ENCODE results near the gene ANKRD27. TPM values are rescaled to one million over a fixed set of nuclear protein-coding genes. Genes with fewer than 3 reads are reported as not detected.
"Not testable (repeated sequence)": the region's sequence is repeated elsewhere in the genome, so short reads cannot be mapped to it uniquely, and the experiment has no call there.

Gene ANKRD27
- total RNA-seq, 1 donor from 2014 or later, result 32.4 TPM

DNA sequence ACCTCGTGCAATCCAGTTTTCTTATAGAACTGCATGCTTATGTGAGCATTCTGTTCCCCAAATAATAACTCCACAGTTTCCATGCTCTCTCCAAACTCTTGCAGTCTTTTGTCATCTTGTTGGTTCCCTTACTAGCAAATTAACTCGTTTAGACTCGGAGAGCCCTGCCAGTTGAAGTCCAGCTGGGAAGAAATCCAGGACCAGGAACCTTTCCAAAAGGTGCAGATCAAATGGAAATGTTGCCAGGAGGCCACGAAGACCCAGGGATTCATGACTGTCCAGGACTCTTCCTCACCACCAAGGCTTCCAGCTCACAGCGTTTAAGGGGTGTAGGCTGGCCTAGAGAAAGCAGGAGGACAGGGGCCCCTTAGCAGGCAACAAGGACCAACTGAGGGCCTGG lies 42.5 kb upstream of the ANKRD27 start:
- Histone ChIP-seq H3K4me1 (no peaks in the 10 kb centered on the region), H3K27ac (no peak overlapping the region), H3K36me3 (peaks cover 0 to 23% of the 10 kb centered on the region in 2 donors), H3K27me3 (no peaks in the 10 kb centered on the region), H3K9me3 (no peaks in the 10 kb centered on the region), H3K4me3 (no peak overlapping the region)
- no peak for DNase-seq (ENCODE audit: extremely low spot score in 2 of 2)
- no peak for TF ChIP-seq POLR2A (IDR thresholded peaks at IDR 0.05)
- TF ChIP-seq POLR2AphosphoS5 (IDR thresholded peaks at IDR 0.05; ENCODE audit: insufficient read depth in 1 of 2, low read depth in 1 of 2), result no peak
- no peak for TF ChIP-seq CTCF (IDR thresholded peaks at IDR 0.05)
- intact Hi-C loops (cut with DNase I), result no loop called here

- intact Hi-C loops (cut with DNase I); H3K9me3 ChIP-seq; H3K27me3 ChIP-seq; H3K4me1 ChIP-seq; H3K27ac ChIP-seq; H3K4me3 ChIP-seq; DNase-seq (ENCODE audit: extremely low spot score in 2 of 2): not testable (repeated sequence)
- H3K36me3 ChIP-seq, result peaks cover 0 to 32% of the 10 kb centered on the region in 2 donors
Measured at GRCh38 chr19:32716203-32716602, 41.2 kb upstream of the ANKRD27 start.

DNA sequence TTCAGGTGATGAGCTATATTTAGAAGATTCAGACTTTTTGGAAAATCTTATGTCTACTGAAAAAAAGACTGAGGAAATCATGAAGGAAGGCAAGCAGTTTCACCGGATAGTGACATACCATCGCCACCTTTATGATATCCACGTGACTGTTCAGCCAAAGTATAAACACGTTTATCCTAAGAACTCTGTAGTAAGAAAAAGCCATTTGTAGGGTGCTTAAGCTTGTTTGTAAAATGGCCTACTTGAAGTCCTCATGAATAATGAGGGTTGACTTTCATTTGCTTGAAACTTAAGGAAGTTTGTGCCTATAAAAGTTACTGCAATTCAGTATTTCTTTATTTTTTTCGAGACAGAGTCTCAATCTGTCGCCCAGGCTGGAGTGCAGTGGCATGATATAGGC lies 36.8 kb upstream of the ANKRD27 start:
- TF ChIP-seq CTCF (IDR thresholded peaks at IDR 0.05) (no peak), POLR2A (IDR thresholded peaks at IDR 0.05) (no peak), POLR2AphosphoS5 (IDR thresholded peaks at IDR 0.05; ENCODE audit: insufficient read depth in 1 of 2, low read depth in 1 of 2) (no peak)
- peaks cover 0 to 28% of the 10 kb centered on the region in 2 donors for H3K36me3 ChIP-seq
- H3K4me3 ChIP-seq, result no peak overlapping the region
- DNase-seq (ENCODE audit: extremely low spot score in 2 of 2), result no peak
- no peaks in the 10 kb centered on the region for H3K27me3 ChIP-seq
- no peaks in the 10 kb centered on the region for H3K4me1 ChIP-seq
- intact Hi-C loops (cut with DNase I), result no loop called here
- H3K27ac ChIP-seq, result no peak overlapping the region
- no peaks in the 10 kb centered on the region for H3K9me3 ChIP-seq

GRCh38 chr19:32709032-32709431 lies 34.1 kb upstream of the ANKRD27 start:
- peaks cover 3% of the 10 kb centered on the region for H3K9me3 ChIP-seq
- H3K4me1 ChIP-seq, result no peaks in the 10 kb centered on the region
- H3K27ac ChIP-seq, result no peak overlapping the region
- DNase-seq (ENCODE audit: extremely low spot score in 2 of 2), result no peak
- intact Hi-C loops (cut with DNase I), result no loop called here
- peaks cover 0 to 25% of the 10 kb centered on the region in 2 donors for H3K36me3 ChIP-seq
- no peak for TF ChIP-seq CTCF (IDR thresholded peaks at IDR 0.05)
- no peak for TF ChIP-seq POLR2AphosphoS5 (IDR thresholded peaks at IDR 0.05; ENCODE audit: insufficient read depth in 1 of 2, low read depth in 1 of 2)
- TF ChIP-seq POLR2A (IDR thresholded peaks at IDR 0.05), result no peak
- no peak overlapping the region for H3K4me3 ChIP-seq
- H3K27me3 ChIP-seq, result no peaks in the 10 kb centered on the region

GRCh38 chr19:32708457-32708856 lies 33.5 kb upstream of the ANKRD27 start:
- Histone ChIP-seq H3K9me3 (peaks cover 8% of the 10 kb centered on the region), H3K36me3 (peaks cover 0 to 26% of the 10 kb centered on the region in 2 donors), H3K4me3 (no peak overlapping the region), H3K4me1 (no peaks in the 10 kb centered on the region), H3K27ac (no peak overlapping the region), H3K27me3 (no peaks in the 10 kb centered on the region)
- TF ChIP-seq CTCF (IDR thresholded peaks at IDR 0.05) (no peak), POLR2A (IDR thresholded peaks at IDR 0.05) (no peak), POLR2AphosphoS5 (IDR thresholded peaks at IDR 0.05; ENCODE audit: insufficient read depth in 1 of 2, low read depth in 1 of 2) (no peak)
- no peak for DNase-seq (ENCODE audit: extremely low spot score in 2 of 2)
- intact Hi-C loops (cut with DNase I), result no loop called here

DNA sequence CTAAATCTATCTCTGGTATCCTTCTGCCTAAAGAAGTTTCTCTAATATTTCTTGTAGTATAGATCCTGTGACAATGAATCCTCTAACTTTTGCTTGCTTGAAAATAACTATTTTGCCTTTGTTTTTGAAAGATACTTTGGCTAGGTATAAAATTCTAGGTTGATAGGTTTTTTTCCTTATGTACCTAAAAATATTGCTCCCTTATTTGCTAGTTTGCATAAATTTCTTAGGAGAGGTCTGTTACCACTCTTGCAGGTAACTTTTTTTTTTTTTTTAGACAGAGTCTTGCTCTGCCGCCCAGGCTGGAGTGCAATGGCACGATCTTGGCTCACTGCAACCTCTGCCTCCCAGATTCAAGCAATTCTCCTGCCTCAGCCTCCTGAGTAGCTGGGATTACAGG lies 29.0 kb upstream of the ANKRD27 start:
- DNase-seq (ENCODE audit: extremely low spot score in 2 of 2); H3K4me3 ChIP-seq; H3K27ac ChIP-seq; H3K4me1 ChIP-seq; H3K27me3 ChIP-seq; H3K9me3 ChIP-seq; intact Hi-C loops (cut with DNase I): not testable (repeated sequence)
- H3K36me3 ChIP-seq, result peaks cover 0 to 19% of the 10 kb centered on the region in 2 donors
